ENCODE data around the gene MSRB3. TPM values are rescaled to one million over a fixed set of nuclear protein-coding genes. Genes with fewer than 3 reads are reported as not detected.
A peak's percentile ranks its signal among the peaks of the same experiment; 100 is the strongest.

Gene MSRB3
- total and polyA plus RNA-seq, 4 donors: 1.0 to 5.2 (median 3.1) TPM

GRCh38 chr12:65333649-65334048 lies 55.2 kb downstream of the MSRB3 start:
- 96% methylated on average over 5 of the region's 5 CpGs for WGBS
- TF ChIP-seq RXRA (IDR thresholded peaks at IDR 0.05): no peak
- no peak for TF ChIP-seq NR2F2 (IDR thresholded peaks at IDR 0.05)
- TF ChIP-seq RAD21 (IDR thresholded peaks at IDR 0.05): no peak
- no peak for TF ChIP-seq CTCF (IDR thresholded peaks at IDR 0.05; ENCODE audit: low read depth, low read length, missing input control)
- no peak for TF ChIP-seq FOXA2 (IDR thresholded peaks at IDR 0.05)
- no peak for TF ChIP-seq REST (IDR thresholded peaks at IDR 0.05)
- no peak for TF ChIP-seq ATF3 (IDR thresholded peaks at IDR 0.05)
- no peak for TF ChIP-seq SP1 (IDR thresholded peaks at IDR 0.05)
- TF ChIP-seq YY1 (IDR thresholded peaks at IDR 0.05): no peak
- no peak for TF ChIP-seq TAF1 (conservative IDR thresholded peaks at IDR 0.05)
- no peak for TF ChIP-seq GABPA (IDR thresholded peaks at IDR 0.05 in 1 of 2, conservative IDR thresholded peaks at IDR 0.05 in 1 of 2)
- TF ChIP-seq HNF4G (IDR thresholded peaks at IDR 0.05): no peak
- TF ChIP-seq JUND (IDR thresholded peaks at IDR 0.05): no peak
- no peak for TF ChIP-seq EGR1 (IDR thresholded peaks at IDR 0.05; ENCODE audit: low read depth in 2 of 2)

GRCh38 chr12:65334521-65334920 lies 56.0 kb downstream of the MSRB3 start:
- peak overlapping the region; percentile 81 to 85 for H3K27ac ChIP-seq (ENCODE audit: low read depth in 1 of 2, low read length in 2 of 2)
- no peak overlapping the region for H3K4me3 ChIP-seq (ENCODE audit: low read depth in 1 of 3, low read length in 3 of 3)
- no peaks in the 10 kb centered on the region for H3K36me3 ChIP-seq (ENCODE audit: control insufficient read depth in 4 of 4, insufficient read depth in 3 of 4, low read depth in 1 of 4, low read length in 3 of 4)
- no peak for DNase-seq (ENCODE audit: low spot score)
- H3K9ac ChIP-seq (ENCODE audit: low read depth in 1 of 2, low read length in 2 of 2): no peak overlapping the region
- TF ChIP-seq RAD21 (IDR thresholded peaks at IDR 0.05) (no peak), TAF1 (conservative IDR thresholded peaks at IDR 0.05) (no peak), HNF4A (conservative IDR thresholded peaks at IDR 0.05) (no peak), HNF4G (IDR thresholded peaks at IDR 0.05) (no peak), FOXA2 (IDR thresholded peaks at IDR 0.05) (no peak), NR2F2 (IDR thresholded peaks at IDR 0.05) (no peak), SP1 (IDR thresholded peaks at IDR 0.05) (no peak), REST (IDR thresholded peaks at IDR 0.05) (no peak), GABPA (IDR thresholded peaks at IDR 0.05 in 1 of 2, conservative IDR thresholded peaks at IDR 0.05 in 1 of 2) (no peak), RXRA (IDR thresholded peaks at IDR 0.05) (no peak), ZBTB33 (IDR thresholded peaks at IDR 0.05) (no peak), ATF3 (IDR thresholded peaks at IDR 0.05) (no peak)
- no peaks in the 10 kb centered on the region for H3K27me3 ChIP-seq (ENCODE audit: control insufficient read depth in 4 of 4, insufficient read depth in 4 of 4, low read length in 3 of 4)
- peaks cover 3 to 11% (median 6%) of the 10 kb centered on the region in 4 donors for H3K4me1 ChIP-seq (ENCODE audit: control insufficient read depth in 4 of 4, insufficient read depth in 4 of 4, low read length in 3 of 4)
- no peaks in the 10 kb centered on the region for H3K9me3 ChIP-seq (ENCODE audit: control insufficient read depth in 4 of 4, low read length in 3 of 4)

More at GRCh38 chr12:65333649-65334048, 55.2 kb downstream of the MSRB3 start:
- DNase-seq (ENCODE audit: low spot score): no peak
- Histone ChIP-seq H3K36me3 (ENCODE audit: control insufficient read depth in 4 of 4, insufficient read depth in 3 of 4, low read depth in 1 of 4, low read length in 3 of 4) (no peaks in the 10 kb centered on the region), H3K27ac (ENCODE audit: low read depth in 1 of 2, low read length in 2 of 2) (no peak overlapping the region), H3K4me1 (ENCODE audit: control insufficient read depth in 4 of 4, insufficient read depth in 4 of 4, low read length in 3 of 4) (peaks cover 3 to 11% (median 6%) of the 10 kb centered on the region in 4 donors), H3K4me3 (ENCODE audit: low read depth in 1 of 3, low read length in 3 of 3) (no peak overlapping the region), H3K9ac (ENCODE audit: low read depth in 1 of 2, low read length in 2 of 2) (no peak overlapping the region), H3K27me3 (ENCODE audit: control insufficient read depth in 4 of 4, insufficient read depth in 4 of 4, low read length in 3 of 4) (no peaks in the 10 kb centered on the region), H3K9me3 (ENCODE audit: control insufficient read depth in 4 of 4, low read length in 3 of 4) (no peaks in the 10 kb centered on the region)

Data from liver (tissue), 9 donors.